Measurements from ENCODE around the gene DOK4. TPM values are rescaled to one million over a fixed set of nuclear protein-coding genes. Genes with fewer than 3 reads are reported as not detected.

Gene DOK4
- total and polyA plus RNA-seq, 7 donors, result 3.9 to 147 (median 21.8) TPM

DNA sequence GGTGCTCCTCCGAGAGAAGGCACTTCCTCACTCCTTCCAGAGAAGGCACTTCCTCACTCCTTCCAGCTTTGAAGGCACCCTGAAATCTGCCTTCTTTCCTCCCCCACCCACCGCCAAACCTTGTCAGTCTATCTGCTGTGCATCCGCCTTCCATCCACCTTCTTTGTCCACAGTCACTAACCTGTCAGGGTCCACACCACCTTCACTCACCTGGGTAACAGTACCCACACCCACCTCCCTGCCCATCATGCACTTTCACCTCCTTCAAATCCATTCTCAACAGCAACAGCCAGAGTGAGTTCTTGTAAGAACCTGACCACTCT, 44.9 kb upstream of the DOK4 start:
- H3K27ac ChIP-seq, result peak overlapping the region in 3 of 4 donors; percentile 75 to 94 (median 77)
- no peak overlapping the region for H3K4me3 ChIP-seq
- no peaks in the 10 kb centered on the region for H3K9me3 ChIP-seq
- WGBS, 2 donors, result 83% methylated on average over 3 of the region's 3 CpGs
- no peaks in the 10 kb centered on the region for H3K27me3 ChIP-seq
- TF ChIP-seq POLR2AphosphoS5 (IDR thresholded peaks at IDR 0.05) (no peak), POLR2A (IDR thresholded peaks at IDR 0.05) (no peak), EP300 (IDR thresholded peaks at IDR 0.05) (no peak)
- TF ChIP-seq, protein P1, sequence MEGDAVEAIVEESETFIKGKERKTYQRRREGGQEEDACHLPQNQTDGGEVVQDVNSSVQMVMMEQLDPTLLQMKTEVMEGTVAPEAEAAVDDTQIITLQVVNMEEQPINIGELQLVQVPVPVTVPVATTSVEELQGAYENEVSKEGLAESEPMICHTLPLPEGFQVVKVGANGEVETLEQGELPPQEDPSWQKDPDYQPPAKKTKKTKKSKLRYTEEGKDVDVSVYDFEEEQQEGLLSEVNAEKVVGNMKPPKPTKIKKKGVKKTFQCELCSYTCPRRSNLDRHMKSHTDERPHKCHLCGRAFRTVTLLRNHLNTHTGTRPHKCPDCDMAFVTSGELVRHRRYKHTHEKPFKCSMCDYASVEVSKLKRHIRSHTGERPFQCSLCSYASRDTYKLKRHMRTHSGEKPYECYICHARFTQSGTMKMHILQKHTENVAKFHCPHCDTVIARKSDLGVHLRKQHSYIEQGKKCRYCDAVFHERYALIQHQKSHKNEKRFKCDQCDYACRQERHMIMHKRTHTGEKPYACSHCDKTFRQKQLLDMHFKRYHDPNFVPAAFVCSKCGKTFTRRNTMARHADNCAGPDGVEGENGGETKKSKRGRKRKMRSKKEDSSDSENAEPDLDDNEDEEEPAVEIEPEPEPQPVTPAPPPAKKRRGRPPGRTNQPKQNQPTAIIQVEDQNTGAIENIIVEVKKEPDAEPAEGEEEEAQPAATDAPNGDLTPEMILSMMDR (IDR thresholded peaks at IDR 0.05), result no peak
- intact Hi-C loops (cut with DNase I), result loop anchor here (10.0 kb wide), 2 partner anchors 346 to 474 kb away; partner anchors contain the start of genes PSME3IP1, RSPRY1, USB1 and ZNF319
- peaks cover 0 to 8% (median 3%) of the 10 kb centered on the region in 4 donors for H3K36me3 ChIP-seq
- peaks cover 0 to 63% (median 55%) of the 10 kb centered on the region in 4 donors for H3K4me1 ChIP-seq
- peak; percentile 33 for DNase-seq

DNA sequence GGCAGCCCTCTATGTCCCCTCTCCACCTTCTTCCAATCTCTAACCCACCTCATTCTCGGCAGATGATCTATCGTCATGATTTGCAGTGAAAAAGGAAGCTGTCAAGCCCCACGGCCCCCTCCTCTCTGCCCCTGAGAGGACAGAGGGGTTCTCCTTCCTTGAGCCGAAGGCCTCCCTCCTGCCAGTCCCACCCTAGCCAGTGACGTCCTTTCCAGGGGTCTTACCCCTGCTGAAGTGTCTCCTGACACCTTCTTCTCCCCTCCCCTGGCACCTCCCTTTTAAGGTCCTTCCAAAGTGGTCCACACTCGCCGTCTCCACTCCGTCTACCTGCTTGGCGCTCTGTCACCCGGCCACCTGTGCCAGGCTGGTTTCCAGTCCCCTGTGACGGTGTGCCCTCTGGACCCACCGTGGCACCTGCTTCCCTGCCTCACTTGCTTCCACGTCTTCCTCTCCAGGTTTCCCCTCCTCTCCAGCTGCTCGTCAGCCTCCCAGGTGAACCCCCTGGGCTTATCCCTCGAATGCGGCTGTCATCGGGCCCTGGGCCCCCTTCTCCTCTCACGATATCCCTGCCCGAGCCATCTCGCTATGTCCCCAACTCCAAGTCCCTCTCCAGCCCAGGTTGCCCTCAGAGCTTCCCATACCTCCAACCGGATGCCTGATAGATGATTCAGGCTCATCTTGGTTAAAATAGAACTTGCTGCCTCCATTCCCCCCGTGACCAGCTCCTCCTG, 44.4 kb upstream of the DOK4 start:
- H3K27ac ChIP-seq, result peak overlapping the region; percentile 67 to 94 (median 76)
- intact Hi-C loops (cut with DNase I), result loop anchor here (10.0 kb wide), 2 partner anchors 346 to 474 kb away; partner anchors contain the start of genes PSME3IP1, RSPRY1, USB1 and ZNF319
- TF ChIP-seq EP300 (IDR thresholded peaks at IDR 0.05) (no peak), POLR2A (IDR thresholded peaks at IDR 0.05) (no peak), POLR2AphosphoS5 (IDR thresholded peaks at IDR 0.05) (no peak)
- TF ChIP-seq, protein P1 (IDR thresholded peaks at IDR 0.05), result no peak

DNA sequence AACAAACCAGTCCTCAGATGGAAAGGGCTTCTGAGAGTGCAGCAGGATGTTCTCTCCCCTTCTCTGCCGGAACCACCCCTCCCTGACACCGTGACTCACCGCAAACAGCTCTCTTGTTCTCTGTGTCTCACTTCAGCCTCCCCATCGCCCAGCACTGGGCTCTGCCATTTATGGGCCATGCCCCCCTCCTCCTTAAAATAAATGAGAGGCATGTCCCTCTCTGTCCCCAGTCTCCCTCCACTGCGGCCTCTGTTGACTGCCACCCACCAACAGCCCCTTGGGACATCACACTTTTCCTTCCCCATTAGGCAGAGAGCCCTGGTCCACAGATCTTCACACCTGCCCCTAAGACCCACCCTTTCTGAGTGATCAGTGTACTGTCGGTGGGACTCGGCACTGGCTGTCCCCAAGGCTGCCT, 43.8 kb upstream of the DOK4 start:
- Histone ChIP-seq H3K4me3 (no peak overlapping the region), H3K27me3 (no peaks in the 10 kb centered on the region), H3K36me3 (peaks cover 0 to 15% (median 3%) of the 10 kb centered on the region in 4 donors), H3K9me3 (no peaks in the 10 kb centered on the region), H3K27ac (peak overlapping the region; percentile 67 to 94 (median 76)), H3K4me1 (peaks cover 0 to 58% (median 50%) of the 10 kb centered on the region in 4 donors)
- DNase-seq, result peak; percentile 86
- WGBS, 2 donors, result 23 to 42% methylated on average over 7 of the region's 7 CpGs
- TF ChIP-seq POLR2AphosphoS5 (IDR thresholded peaks at IDR 0.05), result peak in 1 of 4 donors; percentile 52
- TF ChIP-seq POLR2A (IDR thresholded peaks at IDR 0.05), result no peak
- intact Hi-C loops (cut with DNase I), result loop anchor here (10.0 kb wide), 2 partner anchors 345 to 475 kb away; partner anchors contain the start of genes PSME3IP1, RSPRY1, USB1 and ZNF319

More for the DNA sequence above, 44.4 kb upstream of the DOK4 start:
- Histone ChIP-seq H3K36me3 (peaks cover 0 to 12% (median 3%) of the 10 kb centered on the region in 4 donors), H3K27me3 (no peaks in the 10 kb centered on the region), H3K4me3 (no peak overlapping the region), H3K4me1 (peaks cover 0 to 63% (median 55%) of the 10 kb centered on the region in 4 donors), H3K9me3 (no peaks in the 10 kb centered on the region)
- DNase-seq, result peak; percentile 62
- 71 to 81% methylated on average over 22 of the region's 22 CpGs for WGBS, 2 donors

DNA sequence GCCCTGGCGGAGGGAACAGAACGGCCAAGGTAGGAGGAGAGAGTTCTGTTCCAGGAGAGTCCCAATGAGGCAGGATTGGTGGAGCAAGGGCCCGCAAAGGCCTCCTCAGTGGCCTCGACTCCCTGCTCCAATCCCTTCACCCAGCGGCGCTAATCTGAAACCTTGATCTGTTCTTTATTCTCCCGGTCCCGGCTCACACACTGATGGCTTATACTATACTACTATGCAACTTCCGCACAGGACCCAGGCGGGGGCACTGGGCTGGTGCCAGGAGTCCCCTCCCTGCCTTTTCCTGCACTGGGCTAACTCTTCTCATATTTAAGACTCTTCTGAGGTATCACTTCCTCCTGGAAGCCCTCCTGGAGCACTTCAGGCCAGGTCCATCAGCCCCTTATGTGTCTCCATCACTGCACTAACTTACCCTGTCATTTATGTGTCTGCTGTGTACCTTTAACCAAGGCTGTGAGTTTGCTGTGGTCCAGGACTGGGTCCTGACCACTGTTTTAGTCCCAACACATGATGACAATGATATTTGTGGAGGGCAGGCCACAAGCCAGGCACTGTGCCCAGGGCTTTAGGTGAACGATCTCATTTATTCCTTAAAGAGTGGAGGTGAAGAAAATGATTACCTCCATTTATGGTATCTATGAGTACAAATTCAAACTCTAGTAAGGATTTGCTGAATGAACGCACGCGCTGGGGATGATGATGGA, 43.3 kb upstream of the DOK4 start:
- Histone ChIP-seq H3K27me3 (no peaks in the 10 kb centered on the region), H3K4me3 (no peak overlapping the region), H3K9me3 (no peaks in the 10 kb centered on the region), H3K36me3 (peaks cover 0 to 15% (median 3%) of the 10 kb centered on the region in 4 donors), H3K4me1 (peaks cover 0 to 53% (median 45%) of the 10 kb centered on the region in 4 donors), H3K27ac (peak overlapping the region; percentile 67 to 94 (median 76))
- peak; percentile 50 for DNase-seq
- WGBS, 2 donors, result 50 to 65% methylated on average over 14 of the region's 14 CpGs
- TF ChIP-seq, protein P1 (IDR thresholded peaks at IDR 0.05), result no peak
- intact Hi-C loops (cut with DNase I), result loop anchor here (10.0 kb wide), 2 partner anchors 345 to 475 kb away; partner anchors contain the start of genes PSME3IP1, RSPRY1, USB1 and ZNF319
